Liver (tissue), 9 donors: ENCODE data around the gene JMJD1C. TPM values are rescaled to one million over a fixed set of nuclear protein-coding genes. Genes with fewer than 3 reads are reported as not detected.

Experiments used
- DNase-seq: peaks from one replicate; pipeline ENCODE4 v3.0.0-alpha.2; 2017; ENCODE audit warnings: low spot score
- H3K27ac ChIP-seq, 2 donors: one replicate each; pipeline ENCODE4 v1.7.0; 2013; ENCODE audit warnings: inconsistent platforms in 2 of 2, low read length in 2 of 2, control low read depth in 1 of 2, low read depth in 1 of 2, mild to moderate bottlenecking in 1 of 2
- H3K27me3 ChIP-seq, 4 donors: one replicate each; pipeline versions ENCODE4 v1.6.1 to v1.7.0; 2013; ENCODE audit warnings: low read length in 3 of 4, inconsistent platforms in 1 of 4, mild to moderate bottlenecking in 1 of 4, moderate library complexity in 1 of 4; ENCODE audit not compliant: control insufficient read depth in 4 of 4, insufficient read depth in 4 of 4
- H3K36me3 ChIP-seq, 4 donors: one replicate each; pipeline versions ENCODE4 v1.6.1 to v1.7.0; 2013; ENCODE audit warnings: low read length in 3 of 4, mild to moderate bottlenecking in 3 of 4, low read depth in 1 of 4, moderate library complexity in 1 of 4; ENCODE audit not compliant: control insufficient read depth in 4 of 4, insufficient read depth in 3 of 4
- H3K4me1 ChIP-seq, 4 donors: one replicate each; pipeline versions ENCODE4 v1.6.1 to v1.7.0; 2013; ENCODE audit warnings: low read length in 3 of 4, mild to moderate bottlenecking in 3 of 4, moderate library complexity in 1 of 4; ENCODE audit not compliant: control insufficient read depth in 4 of 4, insufficient read depth in 4 of 4
- H3K4me3 ChIP-seq, 3 donors: one replicate each; pipeline versions ENCODE4 v1.6.1 to v1.7.0; 2013; ENCODE audit warnings: low read length in 3 of 3, control low read depth in 1 of 3, low read depth in 1 of 3, mild to moderate bottlenecking in 1 of 3
- H3K9ac ChIP-seq, 2 donors: one replicate each; pipeline ENCODE4 v1.7.0; 2013; ENCODE audit warnings: low read length in 2 of 2, mild to moderate bottlenecking in 2 of 2, moderate library complexity in 2 of 2, control low read depth in 1 of 2, low read depth in 1 of 2
- H3K9me3 ChIP-seq, 4 donors: one replicate each; pipeline versions ENCODE4 v1.6.1 to v1.7.0; 2013; ENCODE audit warnings: low read length in 3 of 4; ENCODE audit not compliant: control insufficient read depth in 4 of 4
- CTCF ChIP-seq: fragments of 150-350 bp; IDR thresholded peaks from 2 replicates; pipeline ENCODE4 v1.5.1; 2017; ENCODE audit warnings: improper control_type of control experiment, low read depth, low read length; ENCODE audit not compliant: missing input control
- EGR1 ChIP-seq, 2 donors: IDR thresholded peaks; 2 replicates each; pipeline ENCODE4 v1.6.1; 2016 to 2018; ENCODE audit warnings: antibody characterized with exemption in 2 of 2, low read depth in 2 of 2
- FOXA1 ChIP-seq: IDR thresholded peaks from 2 replicates; pipeline ENCODE4 v1.6.1; 2016; ENCODE audit warnings: antibody characterized with exemption
- GABPA ChIP-seq, 2 donors: IDR thresholded peaks in 1 of 2; conservative IDR thresholded peaks in 1 of 2; 2 replicates each; pipeline ENCODE4 v1.6.1; 2016; ENCODE audit warnings: antibody characterized with exemption in 2 of 2, mild to moderate bottlenecking in 1 of 2, moderate library complexity in 1 of 2
- HNF4A ChIP-seq, 2 donors: conservative IDR thresholded peaks; 2 replicates each; pipeline ENCODE4 v1.6.1; 2016; ENCODE audit warnings: antibody characterized with exemption in 2 of 2, mild to moderate bottlenecking in 2 of 2
- HNF4G ChIP-seq: IDR thresholded peaks from 2 replicates; pipeline ENCODE4 v1.6.1; 2016; ENCODE audit warnings: antibody characterized with exemption
- JUND ChIP-seq, 2 donors: IDR thresholded peaks; 2 replicates each; pipeline ENCODE4 v1.6.1; 2016; ENCODE audit warnings: antibody characterized with exemption in 2 of 2
- MAX ChIP-seq: IDR thresholded peaks from 2 replicates; pipeline ENCODE4 v1.6.1; 2016; ENCODE audit warnings: antibody characterized with exemption
- NR2F2 ChIP-seq: IDR thresholded peaks from 2 replicates; pipeline ENCODE4 v1.6.1; 2016; ENCODE audit warnings: antibody characterized with exemption
- SP1 ChIP-seq: IDR thresholded peaks from 2 replicates; pipeline ENCODE4 v1.6.1; 2018; ENCODE audit warnings: antibody characterized with exemption, mild to moderate bottlenecking
- TAF1 ChIP-seq: conservative IDR thresholded peaks from 2 replicates; pipeline ENCODE4 v1.6.1; 2016; ENCODE audit warnings: antibody characterized with exemption, mild to moderate bottlenecking
- WGBS: extraction: QIAGEN DNeasy Blood & Tissue Kit; methylation state at CpG from one replicate; pipeline ENCODE4 v1.1.7; 2013; 5-methylcytosine and 5-hydroxymethylcytosine counted together
- polyA plus RNA-seq, 2 donors: library from polyadenylated mRNA; stranded (reverse) in 1 of 2; unstranded in 1 of 2; fragments of 200-250 nt in 1 of 2; fragments of >200 nt in 1 of 2; fragmentation: Nextera tagmentation in 1 of 2; extraction: Ambion mirVana in 1 of 2; gene quantifications; one replicate each; pipeline versions ENCODE4 v1.2.1 to v1.2.3, GENCODE V29; 2013 to 2015
- total RNA-seq, 2 donors: library from RNA; depleted of rRNA; stranded (reverse); fragments of >200 nt; gene quantifications; one replicate each; pipeline ENCODE4 v1.2.3, GENCODE V29; 2014
- TF ChIP-seq, protein P1 (sequence below): IDR thresholded peaks from 2 replicates; pipeline ENCODE4 v1.6.1; 2016; ENCODE audit warnings: antibody characterized with exemption
- donor health status: healthy.
- donor health status: healthy.
- donor health status: healthy.
- donor health status: healthy.
- donor health status: healthy.

Gene JMJD1C
- total and polyA plus RNA-seq, 4 donors: 11.0 to 93.1 (median 56.0) TPM

- TF ChIP-seq CTCF (no peak), NR2F2 (no peak)
Measured at GRCh38 chr10:63250032-63250431, 215.7 kb downstream of the JMJD1C start (continued).

DNA sequence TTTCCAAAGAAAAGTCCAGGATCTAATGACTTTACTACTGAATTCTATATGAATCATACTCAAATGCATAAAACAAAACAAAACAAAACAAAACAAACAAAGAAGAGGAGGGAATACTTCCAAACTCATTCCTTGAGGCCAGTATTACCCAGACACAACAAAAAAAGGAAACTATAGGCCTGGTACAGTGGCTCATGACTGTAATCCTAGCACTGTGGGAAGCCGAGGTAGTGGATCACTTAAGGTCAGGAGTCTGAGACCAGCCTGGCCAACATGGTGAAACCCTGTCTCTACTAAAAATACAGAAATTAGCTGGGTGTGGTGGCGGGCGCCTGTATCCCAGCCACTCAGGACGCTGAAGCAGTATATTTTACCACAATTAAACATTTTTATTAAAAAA is 218.0 kb downstream of the JMJD1C start:
- WGBS: 93% methylated on average over 4 of the region's 4 CpGs
- Histone ChIP-seq H3K9ac (no peak overlapping the region), H3K27me3 (no peaks in the 10 kb centered on the region), H3K9me3 (no peaks in the 10 kb centered on the region), H3K4me3 (no peak overlapping the region), H3K27ac (no peak overlapping the region), H3K36me3 (peaks cover 0 to 7% (median 3%) of the 10 kb centered on the region in 4 donors), H3K4me1 (peaks cover 0 to 15% (median 11%) of the 10 kb centered on the region in 4 donors)
- DNase-seq: no peak
- TF ChIP-seq GABPA (IDR thresholded peaks at IDR 0.05 in 1 of 2, conservative IDR thresholded peaks at IDR 0.05 in 1 of 2) (no peak), SP1 (no peak), TAF1 (no peak), MAX (no peak), HNF4G (no peak), NR2F2 (no peak), HNF4A (conservative IDR thresholded peaks at IDR 0.05) (no peak), JUND (IDR thresholded peaks at IDR 0.05) (no peak)
- TF ChIP-seq, protein P1, sequence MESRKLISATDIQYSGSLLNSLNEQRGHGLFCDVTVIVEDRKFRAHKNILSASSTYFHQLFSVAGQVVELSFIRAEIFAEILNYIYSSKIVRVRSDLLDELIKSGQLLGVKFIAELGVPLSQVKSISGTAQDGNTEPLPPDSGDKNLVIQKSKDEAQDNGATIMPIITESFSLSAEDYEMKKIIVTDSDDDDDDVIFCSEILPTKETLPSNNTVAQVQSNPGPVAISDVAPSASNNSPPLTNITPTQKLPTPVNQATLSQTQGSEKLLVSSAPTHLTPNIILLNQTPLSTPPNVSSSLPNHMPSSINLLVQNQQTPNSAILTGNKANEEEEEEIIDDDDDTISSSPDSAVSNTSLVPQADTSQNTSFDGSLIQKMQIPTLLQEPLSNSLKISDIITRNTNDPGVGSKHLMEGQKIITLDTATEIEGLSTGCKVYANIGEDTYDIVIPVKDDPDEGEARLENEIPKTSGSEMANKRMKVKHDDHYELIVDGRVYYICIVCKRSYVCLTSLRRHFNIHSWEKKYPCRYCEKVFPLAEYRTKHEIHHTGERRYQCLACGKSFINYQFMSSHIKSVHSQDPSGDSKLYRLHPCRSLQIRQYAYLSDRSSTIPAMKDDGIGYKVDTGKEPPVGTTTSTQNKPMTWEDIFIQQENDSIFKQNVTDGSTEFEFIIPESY: no peak

DNA sequence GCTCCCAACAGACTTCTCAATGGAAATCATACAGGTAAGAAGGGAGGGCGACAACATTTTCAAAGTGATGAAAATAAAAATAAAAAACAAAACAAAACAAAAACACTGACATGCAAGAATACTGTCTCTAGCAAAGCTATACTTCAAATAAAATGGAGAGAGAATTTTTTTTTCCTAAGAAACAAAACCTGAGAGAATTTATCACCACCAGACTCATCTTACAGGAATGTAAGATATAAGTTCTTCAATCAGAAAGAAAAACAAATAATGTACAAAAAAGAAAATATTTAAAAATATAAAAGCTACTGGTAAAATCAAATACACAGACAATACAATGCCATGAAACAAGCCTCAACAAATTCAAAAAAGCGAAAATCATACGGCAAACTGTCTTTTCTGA is 219.4 kb downstream of the JMJD1C start:
- H3K36me3 ChIP-seq: peaks cover 0 to 7% (median 3%) of the 10 kb centered on the region in 4 donors
- WGBS: 97% methylated on average over 3 of the region's 3 CpGs
- no peak overlapping the region for H3K27ac ChIP-seq
- H3K27me3 ChIP-seq: no peaks in the 10 kb centered on the region
- H3K4me3 ChIP-seq: no peak overlapping the region
- peaks cover 6 to 17% (median 12%) of the 10 kb centered on the region in 4 donors for H3K4me1 ChIP-seq
- no peak for TF ChIP-seq FOXA1
- no peak for TF ChIP-seq TAF1
- TF ChIP-seq CTCF: no peak
- no peak for TF ChIP-seq EGR1 (IDR thresholded peaks at IDR 0.05; ENCODE audit: low read depth in 2 of 2)
- TF ChIP-seq GABPA (IDR thresholded peaks at IDR 0.05 in 1 of 2, conservative IDR thresholded peaks at IDR 0.05 in 1 of 2): no peak
- no peak overlapping the region for H3K9ac ChIP-seq
- DNase-seq: no peak
- H3K9me3 ChIP-seq: no peaks in the 10 kb centered on the region
